ENCODE measurements around the gene BBOX1.

Gene BBOX1

GRCh38 chr11:27141576-27141975 is 101.0 kb downstream of the BBOX1 start:
- DNase-seq (ENCODE audit: low spot score): no peak
- no peak overlapping the region for H3K27ac ChIP-seq
- CTCF ChIA-PET: interaction anchor here (0.6 to 1.2 kb wide), 2 partner anchors 13 to 17 kb away, joined by 3 read pairs; no protein-coding TSS in a partner anchor
- no peak for TF ChIP-seq CTCF (conservative IDR thresholded peaks at IDR 0.05; ENCODE audit: low read depth)
- POLR2A ChIA-PET (ENCODE audit: low non-redundant PET): no interaction called here

GRCh38 chr11:27147916-27148315 is 107.3 kb downstream of the BBOX1 start:
- DNase-seq (ENCODE audit: low spot score): no peak
- ChIA-PET POLR2A (ENCODE audit: low non-redundant PET) (no interaction called here), CTCF (no interaction called here)
- H3K27ac ChIP-seq: no peak overlapping the region
- no peak for TF ChIP-seq CTCF (conservative IDR thresholded peaks at IDR 0.05; ENCODE audit: low read depth)

- no peak for DNase-seq (ENCODE audit: low spot score)
- ChIA-PET POLR2A (ENCODE audit: low non-redundant PET) (no interaction called here), CTCF (no interaction called here)
- H3K27ac ChIP-seq: no peak overlapping the region
- no peak for TF ChIP-seq CTCF (conservative IDR thresholded peaks at IDR 0.05; ENCODE audit: low read depth)
Observed at GRCh38 chr11:27148506-27148905, 107.9 kb downstream of the BBOX1 start.

- CTCF ChIA-PET: interaction anchor here (0.7 kb wide), 1 partner anchor 434 kb away, joined by 4 read pairs; no protein-coding TSS in a partner anchor
- TF ChIP-seq CTCF (conservative IDR thresholded peaks at IDR 0.05; ENCODE audit: low read depth): no peak
- no peak for DNase-seq (ENCODE audit: low spot score)
- POLR2A ChIA-PET (ENCODE audit: low non-redundant PET): no interaction called here
- no peak overlapping the region for H3K27ac ChIP-seq
Observed at GRCh38 chr11:27150098-27150497, 109.5 kb downstream of the BBOX1 start.

GRCh38 chr11:27153136-27153535 is 112.5 kb downstream of the BBOX1 start:
- ChIA-PET POLR2A (ENCODE audit: low non-redundant PET) (no interaction called here), CTCF (interaction anchor here (0.6 to 1.2 kb wide), 2 partner anchors 10 to 29 kb away, joined by 3 to 10 read pairs; no protein-coding TSS in a partner anchor)
- no peak overlapping the region for H3K27ac ChIP-seq
- DNase-seq (ENCODE audit: low spot score): no peak
- TF ChIP-seq CTCF (conservative IDR thresholded peaks at IDR 0.05; ENCODE audit: low read depth): no peak

- CTCF ChIA-PET: interaction anchor here (0.5 to 1.1 kb wide), 17 partner anchors 16 to 1665 kb away, joined by 3 to 5 read pairs (median 3); no protein-coding TSS in a partner anchor
- TF ChIP-seq CTCF (conservative IDR thresholded peaks at IDR 0.05; ENCODE audit: low read depth): peak; percentile 89
- DNase-seq (ENCODE audit: low spot score): peak; percentile 80
- H3K27ac ChIP-seq: no peak overlapping the region
- POLR2A ChIA-PET (ENCODE audit: low non-redundant PET): no interaction called here
Observed at GRCh38 chr11:27158456-27159334, 118.1 kb downstream of the BBOX1 start.
